ENCODE results near the gene NBDY.

Gene NBDY

GRCh38 chrX:56786889-56787733, 58.1 kb downstream of the NBDY start:
- DNase-seq, result peak; percentile 13

- no peak for DNase-seq
These were observed 58.7 kb downstream of the NBDY start for GRCh38 chrX:56787734-56788152.

GRCh38 chrX:56788229-56788628, 59.2 kb downstream of the NBDY start:
- peak; percentile 4 for DNase-seq

- peak; percentile 12 for DNase-seq
These were observed 59.7 kb downstream of the NBDY start for GRCh38 chrX:56788717-56789122.

- DNase-seq, result peak; percentile 2
These were observed 60.6 kb downstream of the NBDY start for GRCh38 chrX:56789518-56790070.

GRCh38 chrX:56790778-56791177, 61.7 kb downstream of the NBDY start:
- DNase-seq, result peak; percentile 6

GRCh38 chrX:56791456-56791855, 62.4 kb downstream of the NBDY start:
- DNase-seq, result no peak

GRCh38 chrX:56792270-56793111, 63.4 kb downstream of the NBDY start:
- no peak for DNase-seq

GRCh38 chrX:56793112-56793430, 64.0 kb downstream of the NBDY start:
- DNase-seq, result no peak

- no peak for DNase-seq
These were observed 64.7 kb downstream of the NBDY start for GRCh38 chrX:56793521-56794320.

- no peak for DNase-seq
These were observed 65.6 kb downstream of the NBDY start for GRCh38 chrX:56794404-56795230.

- no peak for DNase-seq
These were observed 66.3 kb downstream of the NBDY start for GRCh38 chrX:56795309-56795868.

- no peak for DNase-seq
These were observed 67.8 kb downstream of the NBDY start for GRCh38 chrX:56796641-56797395.

GRCh38 chrX:56797574-56798338, 68.7 kb downstream of the NBDY start:
- no peak for DNase-seq

GRCh38 chrX:56798339-56798711, 69.3 kb downstream of the NBDY start:
- DNase-seq, result no peak

- no peak for DNase-seq
These were observed 70.1 kb downstream of the NBDY start for GRCh38 chrX:56798866-56799758.

GRCh38 chrX:56800307-56800706, 71.3 kb downstream of the NBDY start:
- no peak for DNase-seq

GRCh38 chrX:56800801-56801200, 71.8 kb downstream of the NBDY start:
- DNase-seq, result peak; percentile 81

- DNase-seq, result no peak
These were observed 73.4 kb downstream of the NBDY start for GRCh38 chrX:56802428-56802827.
